Prostate gland (tissue), 2 donors: Measurements from ENCODE around the gene B3GNT5. TPM values are rescaled to one million over a fixed set of nuclear protein-coding genes. Genes with fewer than 3 reads are reported as not detected.

ENCODE experiments used
- DNase-seq: peaks from one replicate; pipeline ENCODE4 v3.0.0-alpha.2; 2019; ENCODE audit warnings: low spot score
- H3K27ac ChIP-seq, 2 donors: fragments of 200-600 bp; sonication (generic); 2 replicates each; pipeline ENCODE4 v1.5.1; 2017 to 2019
- H3K27me3 ChIP-seq: fragments of 200-600 bp; sonication (generic); replicated peaks from 2 replicates; pipeline ENCODE4 v1.5.1; 2019; ENCODE audit not compliant: insufficient read depth
- H3K36me3 ChIP-seq, 2 donors: fragments of 200-600 bp; sonication (generic); 1 replicate in 1 of 2; 2 replicates in 1 of 2; pipeline versions ENCODE4 v1.5.1 to v1.8.1; 2017 to 2019
- H3K4me1 ChIP-seq: fragments of 200-600 bp; sonication (generic); replicated peaks from 2 replicates; pipeline ENCODE4 v1.5.1; 2019
- H3K4me3 ChIP-seq, 2 donors: fragments of 200-600 bp; sonication (generic); 2 replicates each; pipeline ENCODE4 v1.5.1; 2017 to 2019
- H3K9me3 ChIP-seq: fragments of 200-600 bp; sonication (generic); 2 replicates; pipeline ENCODE4 v1.5.1; 2017
- POLR2A ChIP-seq: fragments of 450-650 bp; IDR thresholded peaks from one replicate; pipeline ENCODE4 v1.6.1; 2016; ENCODE audit warnings: antibody characterized with exemption, mild to moderate bottlenecking
- POLR2AphosphoS5 ChIP-seq: sonication (generic); formaldehyde crosslinking; IDR thresholded peaks from one replicate; pipeline ENCODE4 v1.6.1; 2017; ENCODE audit warnings: antibody characterized with exemption
- WGBS: methylation state at CpG from one replicate; pipeline ENCODE4 v1.1.5; 2018; 5-methylcytosine and 5-hydroxymethylcytosine counted together
- intact Hi-C: fragments of 100-400 bp; cut with DNase I; formaldehyde crosslinking; loops from one replicate; pipeline ENCODE4 v1.14.2; 2022
- total RNA-seq, 2 donors: library from RNA; depleted of rRNA; stranded (reverse); fragments of >200 nt; gene quantifications; one replicate each; pipeline ENCODE4 v1.1.0, GENCODE V29; 2016
- TF ChIP-seq, protein P1 (sequence below), 4 experiments: fragments of 200-600 bp in 2 of 4; fragments of 450-650 bp in 2 of 4; sonication (generic) in 2 of 4; IDR thresholded peaks; 1 replicate in 3 of 4; 2 replicates in 1 of 4; pipeline ENCODE4 v1.5.1; 2016 to 2019; ENCODE audit warnings: antibody characterized with exemption in 4 of 4, mild to moderate bottlenecking in 2 of 4, moderate library complexity in 2 of 4

Gene B3GNT5
- total RNA-seq, 2 donors from 2014 or later, result 5.9 to 7.2 TPM

DNA sequence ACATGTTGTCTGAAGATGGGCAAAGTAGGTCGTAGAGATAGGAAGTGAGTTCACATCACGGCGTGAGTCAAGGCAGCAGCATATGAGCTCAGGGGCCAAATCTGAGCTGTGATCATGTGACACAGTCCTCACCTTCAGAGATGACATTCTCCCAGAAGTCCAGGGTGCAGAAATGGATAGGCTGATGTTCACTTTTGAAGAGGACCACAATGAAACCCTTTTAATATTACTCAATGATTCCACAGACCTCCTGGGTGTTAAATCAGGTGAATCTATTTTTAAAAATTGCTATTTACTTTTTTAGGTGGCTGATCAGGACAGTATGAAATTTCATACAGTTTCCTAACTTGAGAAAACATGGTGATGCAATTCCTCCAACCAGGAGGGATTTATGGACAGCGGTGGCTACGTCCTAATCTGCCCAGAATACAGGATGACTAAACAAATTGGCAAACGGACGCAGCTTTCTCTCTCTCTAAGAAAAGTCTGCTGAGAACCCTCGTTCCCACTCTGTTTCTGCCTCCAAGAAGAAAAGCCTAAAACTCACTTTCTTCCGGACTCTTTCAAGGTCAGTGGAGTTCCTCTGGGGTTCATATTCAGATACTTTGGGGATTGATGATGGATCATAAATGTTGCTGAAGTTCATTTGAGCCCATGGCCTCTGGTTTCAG, 34.4 kb downstream of the B3GNT5 start:
- Histone ChIP-seq H3K9me3 (no peaks in the 10 kb centered on the region), H3K27ac (peak overlapping the region; percentile 43 to 54), H3K4me1 (no peaks in the 10 kb centered on the region), H3K36me3 (no peaks in the 10 kb centered on the region), H3K4me3 (no peak overlapping the region), H3K27me3 (no peaks in the 10 kb centered on the region)
- TF ChIP-seq POLR2AphosphoS5 (peak; percentile 31), POLR2A (no peak)
- 62% methylated on average over 9 of the region's 9 CpGs for WGBS
- peak; percentile 20 for DNase-seq
- intact Hi-C loops, result no loop called here

DNA sequence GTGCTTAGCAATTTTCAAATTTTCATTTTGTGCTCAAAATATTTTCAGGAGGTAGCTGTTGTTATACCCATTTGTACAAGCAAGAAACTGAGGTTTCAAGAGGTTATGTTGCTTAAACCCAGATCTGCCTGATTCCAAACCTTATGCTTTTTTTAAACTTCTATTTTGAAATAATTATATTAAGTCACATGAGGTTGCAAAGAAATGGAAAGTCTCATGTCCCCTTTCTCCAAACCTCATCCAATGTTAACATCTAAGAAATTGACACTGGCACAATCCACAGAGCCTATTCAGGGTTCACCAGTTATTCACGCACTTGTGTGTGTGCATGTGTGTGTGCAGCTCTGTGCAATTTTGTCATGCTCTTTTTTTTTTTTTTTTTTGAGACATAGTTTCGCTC, 35.1 kb downstream of the B3GNT5 start:
- TF ChIP-seq, protein P1, sequence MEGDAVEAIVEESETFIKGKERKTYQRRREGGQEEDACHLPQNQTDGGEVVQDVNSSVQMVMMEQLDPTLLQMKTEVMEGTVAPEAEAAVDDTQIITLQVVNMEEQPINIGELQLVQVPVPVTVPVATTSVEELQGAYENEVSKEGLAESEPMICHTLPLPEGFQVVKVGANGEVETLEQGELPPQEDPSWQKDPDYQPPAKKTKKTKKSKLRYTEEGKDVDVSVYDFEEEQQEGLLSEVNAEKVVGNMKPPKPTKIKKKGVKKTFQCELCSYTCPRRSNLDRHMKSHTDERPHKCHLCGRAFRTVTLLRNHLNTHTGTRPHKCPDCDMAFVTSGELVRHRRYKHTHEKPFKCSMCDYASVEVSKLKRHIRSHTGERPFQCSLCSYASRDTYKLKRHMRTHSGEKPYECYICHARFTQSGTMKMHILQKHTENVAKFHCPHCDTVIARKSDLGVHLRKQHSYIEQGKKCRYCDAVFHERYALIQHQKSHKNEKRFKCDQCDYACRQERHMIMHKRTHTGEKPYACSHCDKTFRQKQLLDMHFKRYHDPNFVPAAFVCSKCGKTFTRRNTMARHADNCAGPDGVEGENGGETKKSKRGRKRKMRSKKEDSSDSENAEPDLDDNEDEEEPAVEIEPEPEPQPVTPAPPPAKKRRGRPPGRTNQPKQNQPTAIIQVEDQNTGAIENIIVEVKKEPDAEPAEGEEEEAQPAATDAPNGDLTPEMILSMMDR (IDR thresholded peaks at IDR 0.05), result no peak
- no peak for TF ChIP-seq POLR2A
- no peak for TF ChIP-seq POLR2AphosphoS5
- H3K4me3 ChIP-seq, result no peak overlapping the region
- H3K4me1 ChIP-seq, result no peaks in the 10 kb centered on the region
- no peak overlapping the region for H3K27ac ChIP-seq
- no peak for DNase-seq
- no peaks in the 10 kb centered on the region for H3K9me3 ChIP-seq
- no peaks in the 10 kb centered on the region for H3K36me3 ChIP-seq
- intact Hi-C loops, result no loop called here
- no peaks in the 10 kb centered on the region for H3K27me3 ChIP-seq
- WGBS, result 96% methylated on average over 2 of the region's 2 CpGs

DNA sequence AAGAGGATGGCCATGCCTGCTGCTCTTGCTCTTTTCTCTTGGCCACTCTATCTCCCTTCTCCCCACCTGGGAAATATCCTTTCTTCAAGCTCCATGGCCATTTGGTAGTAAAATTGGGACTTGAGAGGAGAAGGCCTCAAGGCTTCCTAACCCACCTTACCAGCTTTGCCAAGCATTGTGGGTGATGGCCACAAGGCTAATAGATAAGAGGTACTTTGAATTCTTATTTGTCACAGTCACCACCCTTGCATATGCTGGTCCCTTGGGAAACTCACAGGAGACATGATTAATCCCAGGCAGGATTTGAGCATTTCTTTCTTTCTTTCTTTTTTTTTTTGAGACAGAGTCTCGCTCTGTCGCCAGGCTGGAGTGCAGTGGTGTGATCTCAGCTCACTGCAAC, 37.2 kb downstream of the B3GNT5 start:
- peak overlapping the region in 1 of 2 donors; percentile 54 for H3K27ac ChIP-seq
- TF ChIP-seq POLR2A (no peak), POLR2AphosphoS5 (no peak)
- TF ChIP-seq, protein P1 (IDR thresholded peaks at IDR 0.05), result no peak
- no peak overlapping the region for H3K4me3 ChIP-seq
- no peak for DNase-seq
- intact Hi-C loops, result no loop called here
- no peaks in the 10 kb centered on the region for H3K36me3 ChIP-seq
- H3K4me1 ChIP-seq, result peaks cover 4% of the 10 kb centered on the region
- no peaks in the 10 kb centered on the region for H3K9me3 ChIP-seq
- no peaks in the 10 kb centered on the region for H3K27me3 ChIP-seq
- WGBS, result 100% methylated on average over 2 of the region's 2 CpGs

DNA sequence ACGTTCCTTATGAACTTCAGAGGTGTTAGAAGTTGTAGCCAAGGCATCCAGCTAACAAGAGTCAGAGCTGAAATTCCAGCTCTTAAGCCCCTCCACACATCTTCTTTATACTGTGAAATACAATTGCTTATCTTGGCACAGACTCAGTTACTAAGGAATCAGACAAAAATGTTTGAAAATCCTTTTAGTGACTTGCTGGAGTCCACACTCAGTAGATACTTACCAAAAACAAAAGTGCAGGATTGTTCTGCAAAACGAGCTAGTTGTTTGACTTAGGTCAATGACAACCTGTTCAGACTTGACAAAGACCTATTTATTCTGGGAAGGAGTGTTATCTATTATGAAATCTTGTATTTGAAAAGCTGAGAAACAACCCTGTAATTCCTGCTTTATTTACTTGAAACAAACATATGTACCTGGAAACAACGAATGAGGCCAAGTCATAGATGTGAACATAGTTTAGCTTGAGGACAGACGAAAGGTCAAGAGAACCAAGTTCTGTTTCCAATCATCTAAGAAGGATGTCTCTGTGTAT, 38.5 kb downstream of the B3GNT5 start:
- Histone ChIP-seq H3K27ac (peak overlapping the region; percentile 27 to 54), H3K4me3 (no peak overlapping the region), H3K27me3 (no peaks in the 10 kb centered on the region), H3K36me3 (no peaks in the 10 kb centered on the region), H3K4me1 (peaks cover 14% of the 10 kb centered on the region), H3K9me3 (no peaks in the 10 kb centered on the region)
- 35% methylated on average over 4 of the region's 4 CpGs for WGBS
- no peak for DNase-seq
- intact Hi-C loops, result no loop called here
- TF ChIP-seq POLR2AphosphoS5 (peak; percentile 88), POLR2A (no peak)

DNA sequence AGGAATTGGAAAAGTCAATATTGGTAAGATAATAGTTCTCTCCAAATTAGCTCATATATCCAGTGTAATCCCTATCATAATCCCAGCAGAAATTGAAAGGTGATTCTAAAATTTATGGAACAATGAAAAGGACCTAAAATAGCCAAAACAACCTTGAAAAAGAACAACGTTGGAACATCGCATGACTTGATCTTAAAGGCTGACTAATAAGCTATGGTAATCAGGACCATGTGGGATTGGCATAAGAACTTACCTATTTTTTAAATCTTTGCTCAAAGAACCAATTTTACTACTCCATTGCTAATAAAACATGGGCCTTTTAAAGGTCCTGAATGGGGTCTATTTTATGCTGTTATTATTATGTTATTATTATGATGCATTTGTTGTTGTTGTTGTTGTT, 40.9 kb downstream of the B3GNT5 start:
- H3K9me3 ChIP-seq, result no peaks in the 10 kb centered on the region
- peaks cover 14% of the 10 kb centered on the region for H3K4me1 ChIP-seq
- no peak overlapping the region for H3K4me3 ChIP-seq
- DNase-seq, result no peak
- TF ChIP-seq POLR2AphosphoS5 (no peak), POLR2A (no peak)
- TF ChIP-seq, protein P1 (IDR thresholded peaks at IDR 0.05), result no peak
- no peak overlapping the region for H3K27ac ChIP-seq
- WGBS, result 82% methylated on average over 2 of the region's 2 CpGs
- intact Hi-C loops, result no loop called here
- H3K36me3 ChIP-seq, result no peaks in the 10 kb centered on the region
- H3K27me3 ChIP-seq, result no peaks in the 10 kb centered on the region

DNA sequence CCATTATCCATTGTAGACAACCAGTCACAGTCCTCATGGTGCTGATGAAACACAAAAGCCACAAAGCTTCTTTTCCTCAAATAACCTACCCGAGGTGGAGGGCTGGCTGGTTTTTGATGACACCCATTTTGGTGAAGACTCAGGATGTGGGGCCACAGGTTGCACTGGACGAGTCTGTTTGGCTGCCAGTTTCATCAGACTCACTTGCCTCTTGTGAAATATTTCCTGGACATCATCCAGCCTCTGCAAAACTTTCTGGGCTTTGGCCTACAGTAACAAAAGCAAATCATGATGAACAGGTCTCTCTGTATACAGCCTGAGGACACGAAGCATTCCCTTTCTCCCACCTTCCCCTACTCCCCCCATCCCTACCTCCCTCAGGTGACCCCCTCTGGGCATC, 42.2 kb downstream of the B3GNT5 start:
- Histone ChIP-seq H3K9me3 (no peaks in the 10 kb centered on the region), H3K36me3 (no peaks in the 10 kb centered on the region), H3K27ac (peak overlapping the region; percentile 53 to 73), H3K4me1 (peaks cover 17% of the 10 kb centered on the region), H3K27me3 (no peaks in the 10 kb centered on the region), H3K4me3 (no peak overlapping the region)
- TF ChIP-seq POLR2AphosphoS5 (peak; percentile 90), POLR2A (no peak)
- TF ChIP-seq, protein P1 (IDR thresholded peaks at IDR 0.05), result peak in 1 of 4 experiments; percentile 12
- intact Hi-C loops, result no loop called here
- whole genome bisulfite sequencing, result 16% methylated on average over 3 of the region's 3 CpGs
- DNase-seq, result peak; percentile 88
